ENCODE data around the gene OR6C1. TPM values are rescaled to one million over a fixed set of nuclear protein-coding genes. Genes with fewer than 3 reads are reported as not detected.
"Not testable (repeated sequence)": the region's sequence is repeated elsewhere in the genome, so short reads cannot be mapped to it uniquely, and the experiment has no call there.

Gene OR6C1
- not detected in 2 replicates for total RNA-seq (2014; rRNA removed; shearing (Covaris generic))

DNA sequence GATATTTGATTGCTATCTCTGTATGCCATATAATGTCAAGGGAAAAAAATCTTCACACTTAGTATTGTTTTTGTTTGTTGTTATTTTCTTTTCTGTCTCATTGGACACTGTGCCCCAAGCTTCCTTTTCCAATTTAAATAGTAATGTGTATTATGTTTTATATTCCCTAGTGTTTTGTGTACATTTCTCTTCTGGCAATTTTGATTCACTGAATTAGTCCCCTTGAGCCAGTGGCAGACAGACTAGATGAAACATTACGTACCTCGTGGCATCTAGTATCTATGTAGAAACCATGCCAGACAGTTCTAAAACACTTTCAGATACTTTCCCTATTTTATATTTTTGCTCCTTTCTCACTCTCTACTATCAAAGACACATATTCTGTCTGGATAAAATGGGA, at the start of gene OR6C1:
OR6C1 (plus strand) TSS at position 301 of the 400 bp plus-strand sequence. CDS start 6,257 bp downstream, outside the sequence.
- no peak for DNase-seq (ENCODE audit: low read depth)

GRCh38 chr12:55280991-55281390, 33.2 kb upstream of the OR6C1 start:
- no peak for DNase-seq (ENCODE audit: low read depth)

DNA sequence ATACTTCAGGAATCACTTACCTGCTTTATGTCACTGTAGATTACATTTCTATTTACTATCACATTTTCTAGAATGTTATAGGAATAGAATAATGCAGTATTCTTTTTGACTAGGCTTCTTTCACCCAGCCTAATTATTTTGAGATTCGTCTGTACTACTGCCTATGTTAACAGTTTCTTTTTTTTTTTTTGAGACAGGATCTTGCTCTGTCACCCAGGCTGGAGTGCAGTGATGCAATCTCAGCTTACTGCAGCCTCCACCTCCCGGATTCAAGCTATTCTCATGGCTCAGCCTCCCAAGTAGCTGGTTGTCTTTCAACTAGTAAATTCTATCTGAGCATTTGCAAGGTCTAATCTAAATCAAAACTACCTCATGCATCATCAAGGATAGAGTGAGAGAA, 24.1 kb upstream of the OR6C1 start:
- no peak for DNase-seq (ENCODE audit: low read depth)

GRCh38 chr12:55296469-55296868, 17.7 kb upstream of the OR6C1 start, which contains the start of gene OR6C6:
OR6C6 (minus strand) TSS chr12:55296569; CDS start chr12:55295232, 1,337 bp downstream.
- DNase-seq (ENCODE audit: low read depth): no peak

- no peak for DNase-seq (ENCODE audit: low read depth)
Measured at GRCh38 chr12:55320201-55320600, 6.1 kb downstream of the OR6C1 start.

- DNase-seq (ENCODE audit: low read depth): not testable (repeated sequence)
Measured at GRCh38 chr12:55325801-55326200, 11.7 kb downstream of the OR6C1 start.

- DNase-seq (ENCODE audit: low read depth): no peak
Measured at GRCh38 chr12:55330446-55330845, 16.3 kb downstream of the OR6C1 start, which contains the start of gene OR6C3. OR6C3 (plus strand) TSS chr12:55330746; CDS start chr12:55331701, 955 bp downstream.

DNA sequence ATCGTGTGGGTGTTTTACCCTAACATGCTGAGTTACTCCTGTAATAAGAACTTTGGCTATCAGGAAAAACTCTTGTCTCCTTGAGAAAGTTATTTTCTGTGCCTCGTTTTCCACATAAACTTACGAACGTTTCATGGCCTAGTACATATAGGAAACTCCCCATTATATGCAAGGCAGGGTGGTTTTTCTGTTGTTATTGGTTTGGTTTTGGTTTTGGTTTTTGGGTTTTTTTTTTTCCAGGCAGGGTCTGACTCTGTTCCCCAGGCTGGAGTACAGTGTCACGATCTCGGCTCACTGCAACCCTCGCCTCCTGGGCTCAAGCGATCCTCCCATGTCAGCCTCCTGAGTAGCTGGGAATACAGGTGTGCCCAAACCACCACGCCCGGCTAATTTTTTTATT, 21.9 kb downstream of the OR6C1 start:
- no peak for DNase-seq (ENCODE audit: low read depth)

- DNase-seq (ENCODE audit: low read depth): not testable (repeated sequence)
Measured at GRCh38 chr12:55355338-55355737, 41.2 kb downstream of the OR6C1 start.

DNA sequence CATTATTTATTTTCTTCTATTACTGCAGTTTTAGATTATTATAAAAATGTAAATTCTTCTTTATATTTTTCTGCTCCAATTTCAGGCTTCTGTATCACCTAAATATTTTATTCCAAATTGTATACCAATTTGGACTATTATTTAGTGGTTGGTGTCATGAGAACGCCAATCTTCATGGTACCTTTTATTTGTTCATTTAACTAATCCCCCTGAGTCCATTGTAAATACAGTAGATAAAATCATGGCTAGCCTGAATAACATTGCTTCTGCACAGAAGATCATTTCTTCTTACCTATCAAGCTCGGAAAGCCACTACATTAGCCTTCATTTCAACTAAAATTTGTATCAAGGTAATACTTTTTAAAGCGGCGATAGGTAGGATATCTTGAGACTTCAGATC, 48.5 kb downstream of the OR6C1 start, which contains the start of gene OR6C75:
OR6C75 (plus strand) TSS at position 301 of the 400 bp plus-strand sequence. CDS start 2,136 bp downstream, outside the sequence.
- DNase-seq (ENCODE audit: low read depth): no peak

GRCh38 chr12:55365086-55365485, 50.9 kb downstream of the OR6C1 start:
- no peak for DNase-seq (ENCODE audit: low read depth)

Other genes with a start within 250 kb of the OR6C1 start
- gene OR9K2, start 187.9 kb upstream of the OR6C1 start, total RNA-seq (2014; rRNA removed; shearing (Covaris generic)): not detected in 2 replicates
- not detected in 2 replicates for gene OR10A7, start 93.3 kb upstream of the OR6C1 start, total RNA-seq (2014; rRNA removed; shearing (Covaris generic))
- not detected in 2 replicates for gene OR6C74, start 69.7 kb upstream of the OR6C1 start, total RNA-seq (2014; rRNA removed; shearing (Covaris generic))
- gene OR6C6, start 17.8 kb upstream of the OR6C1 start, total RNA-seq (2014; rRNA removed; shearing (Covaris generic)): not detected in 2 replicates
- not detected in 2 replicates for gene OR6C3, start 16.4 kb downstream of the OR6C1 start, total RNA-seq (2014; rRNA removed; shearing (Covaris generic))
- gene OR6C75, start 48.6 kb downstream of the OR6C1 start, total RNA-seq (2014; rRNA removed; shearing (Covaris generic)): not detected in 2 replicates
- gene OR6C65, start 86.2 kb downstream of the OR6C1 start, total RNA-seq (2014; rRNA removed; shearing (Covaris generic)): not detected in 2 replicates
- gene OR6C76, start 111.9 kb downstream of the OR6C1 start, total RNA-seq (2014; rRNA removed; shearing (Covaris generic)): not detected in 2 replicates
- not detected in 2 replicates for gene OR6C2, start 129.7 kb downstream of the OR6C1 start, total RNA-seq (2014; rRNA removed; shearing (Covaris generic))
- not detected in 2 replicates for gene OR6C70, start 155.8 kb downstream of the OR6C1 start, total RNA-seq (2014; rRNA removed; shearing (Covaris generic))
- not detected in 2 replicates for gene OR6C68, start 178.0 kb downstream of the OR6C1 start, total RNA-seq (2014; rRNA removed; shearing (Covaris generic))
- gene OR6C4, start 235.3 kb downstream of the OR6C1 start, total RNA-seq (2014; rRNA removed; shearing (Covaris generic)): not detected in 2 replicates

All from RPMI7951 (cell line).